HG03196 (cell line): ENCODE results near the gene FGGY.
A peak's percentile ranks its signal among the peaks of the same experiment; 100 is the strongest.

Experiments
- ATAC-seq: cut with Tn5 transposase; IDR thresholded peaks from one replicate; pipeline ENCODE4 v1.9.1; 2021; ENCODE audit not compliant: unreplicated experiment

FGGY gene

DNA sequence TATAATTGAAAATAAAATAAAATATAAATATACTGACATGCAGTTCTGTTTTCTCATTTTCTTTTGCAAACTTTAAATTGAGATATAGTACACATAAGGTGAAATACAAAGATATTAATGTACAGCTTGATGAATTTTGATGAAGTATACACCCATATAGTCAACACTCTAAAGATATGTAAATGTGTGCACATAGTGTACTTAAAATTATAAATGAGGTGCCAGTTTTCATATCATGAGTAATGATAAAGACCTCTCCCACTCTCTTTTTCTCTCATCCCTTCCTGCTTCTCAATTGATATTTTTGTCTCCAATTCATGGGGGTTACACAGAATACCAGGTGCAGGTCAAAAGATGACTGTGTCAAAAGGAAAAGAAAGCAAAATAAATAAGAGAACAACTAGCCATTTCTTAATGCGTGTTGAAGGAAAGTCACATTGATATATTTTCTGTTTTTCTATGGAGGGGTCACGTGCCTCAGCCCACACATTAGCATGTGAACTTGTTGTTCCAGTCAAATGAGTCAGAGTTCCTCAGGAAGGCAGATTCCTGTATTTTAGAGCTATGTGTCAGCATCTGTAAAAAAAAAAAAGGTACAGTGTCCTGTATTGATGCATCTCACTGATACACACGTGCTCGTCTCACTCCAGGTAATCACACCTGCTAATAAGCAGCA, 453.6 kb downstream of the FGGY start:
- no peak for ATAC-seq

DNA sequence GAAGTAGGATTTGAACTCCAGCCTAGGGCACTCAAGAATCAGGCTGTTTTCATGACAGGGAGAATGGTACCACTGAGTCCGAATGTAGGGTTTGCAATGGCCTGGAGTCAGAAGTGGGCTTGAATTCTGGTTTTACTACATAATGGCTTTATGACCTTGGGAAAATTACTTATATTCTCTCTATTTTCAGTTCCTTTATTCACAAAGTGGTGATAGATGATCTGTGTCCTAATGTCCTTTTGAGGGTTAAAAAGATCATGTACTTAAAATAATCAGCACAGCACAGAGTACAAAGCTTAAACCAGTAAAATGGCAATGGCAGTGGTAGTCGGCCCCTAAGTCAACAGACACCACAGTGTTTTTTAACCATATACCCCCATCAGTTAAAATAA, 454.1 kb downstream of the FGGY start:
- no peak for ATAC-seq

DNA sequence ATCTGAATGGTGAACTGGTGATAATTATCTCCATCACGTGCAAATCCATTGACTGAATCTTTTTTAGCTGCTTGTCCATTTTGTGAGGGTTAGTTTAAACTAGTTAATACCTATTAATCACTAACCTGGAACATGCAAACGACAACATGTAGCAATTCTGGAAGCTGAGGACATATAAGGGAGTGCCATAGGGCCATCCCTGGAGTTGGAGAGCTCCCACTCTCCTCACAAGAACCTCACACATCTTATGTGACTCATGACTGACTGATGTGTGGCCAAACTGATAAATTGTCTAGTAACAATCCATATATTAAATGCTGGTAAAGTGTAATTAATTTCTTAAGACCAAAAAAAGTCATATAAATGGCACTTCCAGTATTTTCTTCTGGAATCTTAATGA, 454.9 kb downstream of the FGGY start:
- ATAC-seq = no peak

DNA sequence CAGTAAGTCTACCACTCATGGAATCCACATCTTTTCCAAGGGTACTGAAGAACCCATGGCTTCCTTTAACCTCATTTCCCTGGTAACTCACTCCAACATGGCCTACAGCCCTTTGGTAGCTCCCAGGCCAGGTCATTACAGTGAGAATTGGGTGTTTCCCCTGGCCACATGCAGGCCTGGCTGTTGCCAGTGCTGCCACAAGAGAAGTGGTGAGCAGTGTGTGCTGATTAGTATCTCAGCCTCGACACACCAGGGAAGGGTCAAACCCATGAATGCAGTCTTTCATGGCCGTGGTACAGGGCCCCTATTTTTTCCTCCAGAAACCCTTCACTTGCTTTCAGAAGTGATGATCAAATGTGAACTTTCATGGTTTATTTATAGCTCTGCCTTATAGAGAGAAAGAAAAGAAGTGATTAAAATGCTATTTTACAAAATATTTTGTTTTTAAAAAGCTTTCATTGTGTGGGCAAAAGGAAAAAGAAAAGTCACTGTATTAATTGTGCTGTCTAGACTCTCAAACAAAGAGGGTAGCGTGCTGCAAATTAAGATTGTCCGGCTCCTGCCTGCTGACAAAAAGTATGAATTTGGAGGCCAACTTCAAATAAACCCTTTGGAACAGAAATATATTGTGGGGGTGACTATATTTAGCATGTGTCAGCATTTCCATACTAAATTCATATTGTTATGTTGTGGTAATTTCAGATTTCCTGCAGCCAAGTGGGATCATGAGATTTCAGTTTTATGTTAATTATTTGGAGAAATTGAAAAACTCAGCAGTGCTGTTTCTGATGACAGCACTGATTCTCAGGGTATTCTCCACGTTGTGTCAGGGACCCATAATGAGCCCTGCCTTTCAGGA, 455.9 kb downstream of the FGGY start:
- peak; percentile 77 for ATAC-seq

DNA sequence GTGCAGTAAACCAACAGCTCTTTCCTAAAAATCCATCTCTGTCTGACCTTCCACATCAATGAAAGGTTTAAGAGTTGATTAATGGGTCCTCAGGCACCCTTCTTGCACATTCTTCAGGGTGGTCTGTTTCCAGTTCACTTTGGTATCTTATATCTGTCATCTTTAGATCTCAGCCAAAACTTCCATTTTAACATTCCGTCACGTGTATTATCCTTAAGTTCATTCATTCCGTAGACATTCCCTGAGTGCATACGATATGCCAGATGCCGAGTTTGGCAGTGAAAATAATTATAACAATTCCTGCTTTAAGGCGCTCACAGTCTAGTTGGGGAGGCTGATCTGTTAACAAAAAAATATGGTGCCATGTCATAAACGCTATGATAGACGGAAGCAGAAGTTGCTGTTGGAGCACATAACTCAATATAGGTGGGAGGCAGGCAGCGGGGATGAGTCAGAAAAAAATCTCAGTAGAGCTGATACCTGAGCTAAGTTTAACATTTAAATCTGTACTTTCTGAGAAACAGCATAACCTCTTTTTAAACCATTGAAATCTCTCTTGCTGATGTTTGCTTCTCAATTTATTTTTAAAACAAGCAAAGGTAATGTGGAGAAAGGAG, 458.3 kb downstream of the FGGY start:
- ATAC-seq = no peak

DNA sequence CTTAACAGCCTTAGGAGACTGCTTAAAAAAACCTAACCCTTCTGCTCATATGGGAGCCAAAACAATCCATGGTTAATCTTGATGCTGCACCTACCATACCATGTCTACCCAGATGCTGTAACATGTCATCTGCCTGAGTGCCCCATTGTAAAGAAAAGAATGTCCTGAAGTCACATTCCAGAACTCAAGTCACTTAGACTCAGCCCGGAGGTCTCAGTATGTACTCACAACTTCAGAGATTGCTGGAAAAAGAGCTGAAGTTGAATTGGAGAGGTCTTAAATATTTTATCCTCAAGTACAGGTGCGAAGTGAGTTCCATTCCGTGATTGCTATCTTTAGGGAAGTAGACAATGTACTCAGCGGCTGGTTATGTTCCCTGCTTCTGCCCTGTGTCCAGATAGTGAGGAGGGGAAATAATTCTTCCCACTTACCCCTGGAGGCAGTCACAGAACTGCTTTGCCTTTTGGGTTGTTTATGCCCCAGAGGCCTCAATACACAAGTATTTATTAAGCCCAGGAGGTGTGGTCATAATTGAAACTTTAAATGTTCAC, 460.4 kb downstream of the FGGY start:
- no peak for ATAC-seq

DNA sequence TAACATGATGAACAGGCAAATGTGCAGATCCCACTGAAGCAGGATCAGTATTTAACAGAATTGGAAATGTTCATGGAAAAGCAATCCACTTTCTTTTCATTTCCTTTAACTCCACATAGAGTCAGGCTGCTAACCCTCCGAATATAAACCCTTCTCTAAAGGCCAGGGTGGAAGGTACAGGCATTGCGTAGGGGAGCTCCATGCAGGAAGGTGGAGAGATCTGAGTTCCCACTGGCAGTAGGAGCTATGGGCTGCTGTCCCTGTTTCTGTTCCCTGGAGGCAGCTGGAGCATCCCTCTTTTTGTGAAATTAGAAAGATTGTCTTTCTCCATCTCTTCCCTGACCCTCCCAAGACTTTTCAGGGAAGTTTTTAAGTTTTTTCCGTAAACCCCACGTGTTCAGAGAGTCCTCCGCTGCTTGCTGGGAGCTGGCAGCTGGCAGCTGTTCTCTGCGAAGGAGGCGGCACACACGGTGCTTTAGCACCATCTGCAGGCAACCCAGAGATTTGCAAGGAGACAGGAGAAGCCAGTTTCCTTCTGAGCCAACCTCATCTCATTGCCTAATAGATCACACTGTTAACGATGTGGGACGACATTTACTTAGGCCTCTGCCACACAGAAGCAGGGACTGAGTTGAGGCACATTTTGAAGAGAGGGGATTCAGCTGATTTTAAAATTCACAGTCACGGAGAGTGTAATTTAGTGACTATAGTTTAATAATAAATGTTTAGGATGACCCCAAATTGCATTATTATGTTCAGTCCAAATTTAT, 462.4 kb downstream of the FGGY start:
- ATAC-seq = peak; percentile 76

DNA sequence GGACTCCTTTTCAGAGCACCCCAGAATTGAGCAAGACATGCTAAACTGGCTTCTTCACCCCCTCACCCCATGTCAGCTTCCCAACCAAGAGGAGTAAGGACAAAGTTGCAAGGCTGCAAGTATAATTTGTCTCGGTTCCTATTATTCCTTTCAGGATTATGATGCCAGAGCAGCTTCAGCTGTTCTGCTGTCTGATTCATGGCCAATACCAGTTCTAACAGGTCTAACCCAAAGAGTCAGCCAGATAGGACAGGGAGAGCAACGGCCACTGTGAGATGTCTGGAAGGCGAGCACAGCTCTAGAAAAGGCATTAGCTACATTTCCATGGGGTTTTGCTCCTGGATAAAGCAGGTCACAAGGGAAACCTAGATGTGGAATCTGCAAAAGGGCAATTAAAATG, 464.5 kb downstream of the FGGY start:
- no peak for ATAC-seq

DNA sequence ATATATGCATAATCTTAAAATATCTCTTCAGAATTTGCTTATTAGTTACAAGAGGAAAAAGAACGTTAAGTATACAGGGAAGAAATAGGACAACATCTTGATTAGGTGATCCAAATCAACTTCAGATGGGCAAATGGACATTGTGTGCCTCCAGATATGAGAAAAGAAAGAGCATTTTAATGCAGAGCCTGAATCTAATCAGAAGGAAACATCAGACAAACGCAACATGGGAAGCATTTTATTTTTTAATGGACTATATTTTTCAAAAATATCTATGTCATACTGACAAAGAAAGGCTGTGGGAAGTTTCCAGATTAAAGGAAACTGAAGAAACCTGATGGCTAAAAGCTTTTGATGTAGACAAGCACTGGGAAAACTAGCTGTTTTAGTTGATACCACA, 466.5 kb downstream of the FGGY start:
- ATAC-seq = no peak

DNA sequence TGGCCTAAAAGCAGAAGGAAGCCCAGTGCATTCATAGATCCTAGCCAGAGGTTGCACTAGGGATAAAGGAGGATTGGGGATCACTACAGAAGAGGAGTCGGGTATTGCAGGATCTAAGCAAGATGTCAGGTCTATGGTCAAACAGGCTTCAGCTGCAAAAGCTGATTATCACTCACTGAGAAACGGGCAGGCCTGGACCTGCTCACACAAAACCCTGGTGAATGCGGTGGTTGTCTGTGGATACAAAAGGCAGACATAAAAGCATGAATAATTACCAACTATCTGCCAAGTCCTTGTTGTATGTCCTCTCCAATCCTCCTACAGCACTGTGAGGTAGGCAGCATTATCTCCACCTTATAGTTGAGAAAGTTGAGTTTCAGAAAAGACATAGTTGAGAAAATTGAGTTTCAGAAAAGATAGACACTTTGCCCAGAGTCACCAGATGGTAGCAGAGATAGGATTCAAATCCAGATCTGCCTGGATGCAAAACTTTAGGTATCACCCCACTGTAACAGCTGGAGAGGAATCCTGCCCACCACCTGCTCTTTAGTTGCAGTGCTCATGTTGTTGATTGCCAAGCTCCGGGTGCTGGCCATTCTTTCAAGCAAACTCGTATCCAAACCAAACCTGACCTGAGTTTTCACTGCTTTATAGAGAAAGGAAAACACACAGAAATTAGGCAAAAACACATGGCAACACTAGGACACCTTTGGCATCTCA, 468.3 kb downstream of the FGGY start:
- ATAC-seq = no peak

DNA sequence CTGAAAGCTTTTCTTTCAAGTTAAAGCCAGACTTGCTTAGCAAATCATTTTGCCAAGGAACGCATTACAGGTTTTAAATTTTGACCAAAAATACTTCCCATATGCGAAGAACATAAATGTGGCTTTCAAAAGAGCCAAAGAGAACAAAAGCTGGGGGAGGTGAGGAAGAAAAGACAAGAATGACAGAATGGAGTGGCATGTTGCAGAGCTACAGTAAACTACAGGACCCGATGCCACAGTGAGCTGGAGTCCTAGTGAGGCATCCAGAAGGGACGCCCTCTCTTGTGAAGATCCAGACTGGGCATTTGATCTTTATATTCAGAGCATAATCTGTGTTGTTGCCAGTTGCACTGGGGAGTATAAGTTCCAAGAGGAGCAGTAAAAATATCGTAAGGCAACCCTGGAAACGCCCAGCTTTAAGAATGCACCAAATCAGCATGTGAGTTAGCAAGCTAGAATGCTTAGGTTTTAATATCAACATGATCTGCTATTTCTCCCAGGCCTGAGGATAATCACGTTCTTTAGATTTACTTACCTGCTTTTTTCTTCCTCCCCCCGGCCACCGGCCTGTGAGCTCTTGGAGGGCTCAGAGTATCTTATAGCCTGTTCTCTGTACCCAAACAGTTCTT, 469.4 kb downstream of the FGGY start:
- ATAC-seq = no peak

DNA sequence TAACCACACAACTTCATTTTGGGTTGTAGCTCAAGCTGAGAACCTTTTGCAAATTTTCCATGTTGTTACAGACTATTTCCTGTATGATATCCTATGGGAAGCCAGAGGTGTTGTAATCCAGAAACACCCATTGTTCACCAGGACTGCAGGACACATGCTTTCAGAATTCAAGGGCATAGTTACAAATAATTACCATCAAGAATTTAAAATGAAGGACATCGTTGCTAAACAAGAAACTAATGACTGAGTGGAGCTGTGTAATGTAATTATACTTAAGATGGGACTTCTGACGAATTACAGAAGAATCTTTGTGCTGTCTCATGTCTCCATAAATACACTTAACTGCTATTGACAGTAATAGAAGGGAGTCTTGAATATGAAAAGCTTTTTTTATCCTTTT, 470.2 kb downstream of the FGGY start:
- ATAC-seq = no peak

DNA sequence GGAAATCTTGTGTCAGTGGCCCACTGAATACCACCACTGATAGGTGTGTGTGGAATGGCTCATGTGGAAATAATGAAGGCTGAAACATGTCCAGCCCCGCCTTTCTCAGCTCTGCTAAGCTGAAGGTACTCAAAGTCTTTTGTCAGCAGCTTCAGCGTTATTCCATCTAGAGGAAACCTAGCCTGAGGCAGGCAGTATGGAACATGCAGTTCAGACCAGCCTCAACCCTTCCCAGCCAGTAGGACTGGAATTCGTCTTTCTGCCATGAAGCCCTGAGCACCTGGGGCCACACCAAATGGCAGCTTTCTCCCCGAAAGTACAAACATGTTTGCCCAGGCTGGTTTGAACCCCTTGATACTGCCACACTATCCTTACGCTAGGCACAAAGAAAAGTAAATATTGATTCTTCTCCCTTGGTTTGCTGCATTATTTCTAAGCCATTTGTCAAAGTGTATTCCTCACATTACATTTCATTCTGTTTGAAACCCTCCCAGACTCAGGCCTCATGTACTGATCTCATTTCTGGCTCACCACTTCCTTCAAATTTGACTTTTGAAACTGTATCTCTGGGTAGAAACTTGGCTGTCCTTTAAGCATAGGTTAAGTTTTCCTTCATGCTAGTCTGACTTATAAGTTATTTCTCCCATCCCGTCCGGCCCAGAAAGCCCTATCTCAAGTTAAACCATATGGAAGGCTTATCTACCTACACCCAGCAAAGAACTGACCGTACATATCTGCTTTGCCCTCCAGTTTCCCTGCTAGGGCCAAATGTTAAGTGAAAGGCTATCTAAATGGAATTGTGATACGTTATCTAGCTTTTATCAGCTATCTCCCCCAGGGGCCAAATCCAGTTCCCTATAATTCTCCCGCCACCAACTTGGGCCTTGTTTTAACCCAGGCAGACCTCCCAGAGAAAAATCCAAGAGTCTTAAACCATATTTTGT, 472.2 kb downstream of the FGGY start:
- ATAC-seq = no peak

DNA sequence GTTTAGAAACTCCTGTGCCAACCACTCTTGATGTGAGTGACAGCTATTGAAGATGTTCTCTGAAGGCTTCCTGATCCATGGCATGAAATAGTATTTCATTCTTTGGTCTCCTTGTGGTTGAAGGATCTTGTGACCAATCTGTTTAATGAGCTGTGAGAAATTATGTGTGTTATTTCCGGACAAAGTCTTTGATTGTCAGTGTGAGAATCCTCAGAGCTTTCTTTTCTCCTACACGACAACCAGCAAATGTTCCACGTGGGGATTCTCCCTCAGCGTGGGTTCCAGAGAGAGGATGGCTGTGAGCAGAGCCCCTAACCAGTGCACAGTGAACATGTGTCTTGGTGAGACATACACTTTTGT, 472.8 kb downstream of the FGGY start:
- no peak for ATAC-seq

DNA sequence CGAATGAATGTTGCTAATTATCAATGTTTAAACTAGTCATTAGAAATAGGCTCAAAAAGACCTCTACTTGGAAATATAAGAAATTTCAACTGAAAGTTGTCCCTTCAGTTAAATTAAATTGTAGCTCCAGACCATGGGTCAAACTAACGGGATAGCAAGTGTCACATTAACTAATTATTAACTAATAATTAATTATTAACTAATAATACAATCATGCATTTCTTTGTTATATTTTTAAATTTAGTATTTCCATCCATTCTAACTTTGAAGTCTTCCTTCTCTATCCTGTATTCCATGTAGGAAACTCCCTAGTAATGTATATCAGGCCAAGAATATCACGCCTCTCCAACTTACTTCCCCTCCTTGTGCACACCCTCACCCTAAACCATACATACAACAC, 474.5 kb downstream of the FGGY start:
- no peak for ATAC-seq

DNA sequence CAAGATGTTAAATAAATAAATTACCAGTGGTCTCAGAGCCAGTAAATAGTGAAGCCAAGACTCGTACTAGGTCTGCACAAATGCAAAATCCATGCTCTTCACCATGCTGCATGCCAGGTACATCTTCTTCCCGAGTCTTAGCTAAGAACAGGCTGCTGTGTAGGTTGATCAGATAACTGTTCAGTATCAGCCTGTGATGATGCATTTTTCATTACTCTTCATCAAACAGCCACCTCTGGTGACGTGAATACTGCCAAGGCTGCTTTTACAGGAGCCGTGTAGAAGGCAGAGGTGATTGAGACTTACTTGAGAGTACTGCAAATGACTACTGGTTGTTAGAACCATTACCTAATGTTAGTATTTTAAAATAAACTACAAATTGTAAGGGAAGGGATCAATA, 478.6 kb downstream of the FGGY start:
- no peak for ATAC-seq

DNA sequence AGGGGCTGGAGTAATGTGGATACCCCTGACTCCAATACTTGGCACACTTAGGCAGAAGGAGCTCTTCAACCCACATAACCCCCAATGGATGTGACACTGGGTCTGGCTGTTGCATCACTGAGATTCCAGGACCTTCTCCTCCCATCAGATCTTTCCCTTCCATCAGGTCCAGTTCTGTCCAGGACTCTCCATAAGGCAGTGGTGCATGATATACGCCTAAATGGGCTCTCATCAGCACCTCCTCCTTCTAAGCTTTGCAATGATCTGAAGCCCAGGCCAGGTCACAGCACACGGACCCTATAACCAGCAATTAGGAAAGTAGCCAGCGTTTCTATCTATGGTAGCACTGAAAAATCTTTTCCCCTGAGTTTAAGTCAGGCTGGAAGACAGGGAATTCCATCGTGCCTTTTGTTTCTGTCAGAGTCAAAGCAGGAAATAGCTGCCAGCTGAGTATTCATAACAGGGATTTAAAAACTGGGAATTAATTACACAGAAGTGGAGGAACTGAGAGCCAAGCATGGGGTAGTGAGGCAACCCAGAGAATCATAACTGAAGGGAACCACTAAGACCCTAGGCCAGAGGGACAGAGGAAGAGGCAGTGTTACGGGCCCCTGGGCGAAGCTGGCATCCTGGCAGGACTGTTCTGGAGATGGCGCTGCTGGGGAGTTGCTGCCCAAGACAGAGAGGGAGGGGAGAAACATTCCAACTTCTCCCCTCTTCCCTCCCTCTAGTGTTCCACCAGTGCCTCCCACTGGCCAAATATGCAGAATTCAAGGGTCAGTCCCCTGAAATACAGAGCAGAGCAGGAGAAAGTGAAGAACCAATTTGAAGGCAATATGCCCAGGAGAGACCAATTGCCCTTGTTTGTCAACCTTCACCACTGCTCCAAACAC, 480.3 kb downstream of the FGGY start:
- no peak for ATAC-seq

DNA sequence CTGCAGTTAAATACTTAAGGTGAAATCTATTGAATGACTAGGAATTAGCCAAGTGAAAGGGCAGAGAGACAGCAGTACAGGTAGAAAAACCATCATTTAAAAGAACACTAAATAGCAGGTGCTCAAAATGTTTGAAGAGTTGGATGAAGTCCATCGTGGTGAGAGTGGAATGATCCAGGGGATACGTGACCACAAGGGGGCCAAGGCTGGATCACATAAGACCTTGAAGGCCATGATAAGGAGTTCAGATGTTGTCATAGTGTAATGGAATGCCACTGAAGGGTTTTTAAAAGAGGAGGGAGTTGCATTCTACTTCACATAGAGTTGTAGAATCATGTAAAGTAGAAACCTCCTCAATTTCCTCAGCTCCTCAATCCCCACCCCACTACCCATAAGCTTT, 483.1 kb downstream of the FGGY start:
- no peak for ATAC-seq
